Ovary (tissue), 3 donors: ENCODE results near the gene NUS1.

Source experiments
- EP300 ChIP-seq: sonication (generic); formaldehyde crosslinking; IDR thresholded peaks from one replicate; pipeline ENCODE4 v1.6.1; 2017; ENCODE audit warnings: antibody characterized with exemption
- POLR2A ChIP-seq: fragments of 450-650 bp; IDR thresholded peaks from one replicate; pipeline ENCODE4 v1.6.1; 2017; ENCODE audit warnings: antibody characterized with exemption, mild to moderate bottlenecking, moderate library complexity
- TF ChIP-seq, protein P1 (sequence below), 3 donors: fragments of 450-650 bp in 2 of 3; fragments of 200-600 bp in 1 of 3; IDR thresholded peaks; one replicate each; pipeline versions ENCODE4 v1.5.1 to v1.8.0; 2016 to 2022; ENCODE audit warnings: antibody characterized with exemption in 3 of 3, mild to moderate bottlenecking in 1 of 3
- donor health status: DM: no; HTN: no; CAD: no.

DNA sequence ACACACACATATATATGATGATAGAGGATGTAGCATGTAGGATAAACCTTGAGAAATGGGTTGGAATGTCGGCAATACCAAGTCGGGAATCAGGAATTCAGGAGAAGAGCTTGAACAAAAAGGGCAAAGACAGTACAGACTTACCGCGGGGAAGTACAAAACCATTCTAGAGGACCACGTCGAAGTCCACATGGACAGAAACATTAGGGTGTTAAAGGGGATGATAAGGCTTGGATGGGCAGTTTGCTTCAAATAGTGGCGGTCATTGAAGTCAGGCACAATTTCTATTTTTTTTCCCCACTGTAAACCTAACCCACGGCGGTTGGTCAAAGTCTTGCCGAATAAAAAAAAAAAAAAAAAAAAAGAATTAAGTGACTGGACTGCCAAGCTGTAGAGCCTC lies 766 bp upstream of the NUS1 start:
- TF ChIP-seq, protein P1, sequence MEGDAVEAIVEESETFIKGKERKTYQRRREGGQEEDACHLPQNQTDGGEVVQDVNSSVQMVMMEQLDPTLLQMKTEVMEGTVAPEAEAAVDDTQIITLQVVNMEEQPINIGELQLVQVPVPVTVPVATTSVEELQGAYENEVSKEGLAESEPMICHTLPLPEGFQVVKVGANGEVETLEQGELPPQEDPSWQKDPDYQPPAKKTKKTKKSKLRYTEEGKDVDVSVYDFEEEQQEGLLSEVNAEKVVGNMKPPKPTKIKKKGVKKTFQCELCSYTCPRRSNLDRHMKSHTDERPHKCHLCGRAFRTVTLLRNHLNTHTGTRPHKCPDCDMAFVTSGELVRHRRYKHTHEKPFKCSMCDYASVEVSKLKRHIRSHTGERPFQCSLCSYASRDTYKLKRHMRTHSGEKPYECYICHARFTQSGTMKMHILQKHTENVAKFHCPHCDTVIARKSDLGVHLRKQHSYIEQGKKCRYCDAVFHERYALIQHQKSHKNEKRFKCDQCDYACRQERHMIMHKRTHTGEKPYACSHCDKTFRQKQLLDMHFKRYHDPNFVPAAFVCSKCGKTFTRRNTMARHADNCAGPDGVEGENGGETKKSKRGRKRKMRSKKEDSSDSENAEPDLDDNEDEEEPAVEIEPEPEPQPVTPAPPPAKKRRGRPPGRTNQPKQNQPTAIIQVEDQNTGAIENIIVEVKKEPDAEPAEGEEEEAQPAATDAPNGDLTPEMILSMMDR (IDR thresholded peaks at IDR 0.05) = no peak
- TF ChIP-seq POLR2A = no peak
- TF ChIP-seq EP300 = no peak
